Gastrocnemius medialis (tissue), 4 donors: Measurements from ENCODE around the gene FBXL13. TPM values are rescaled to one million over a fixed set of nuclear protein-coding genes. Genes with fewer than 3 reads are reported as not detected.
"Not testable (repeated sequence)": the region's sequence is repeated elsewhere in the genome, so short reads cannot be mapped to it uniquely, and the experiment has no call there.

Experiments
- ATAC-seq, 2 donors: fragments of 150-250 bp; one replicate each; pipeline ENCODE4 v1.9.1; 2016
- DNase-seq, 2 donors: peaks; one replicate each; pipeline ENCODE4 v3.0.0-alpha.2; 2019
- H3K27ac ChIP-seq, 4 donors: fragments of 200-600 bp; sonication (generic); 1 replicate in 1 of 4; 2 replicates in 3 of 4; pipeline ENCODE4 v1.5.1; 2016 to 2018; ENCODE audit warnings: mild to moderate bottlenecking in 2 of 4, moderate library complexity in 1 of 4
- H3K27me3 ChIP-seq, 3 donors: fragments of 200-600 bp; sonication (generic) in 2 of 3; 1 replicate in 1 of 3; 2 replicates in 2 of 3; pipeline versions ENCODE4 v1.5.1 to v1.6.0; 2016 to 2019; ENCODE audit warnings: mild to moderate bottlenecking in 1 of 3, moderate library complexity in 1 of 3
- H3K36me3 ChIP-seq, 2 donors: fragments of 200-600 bp; sonication (generic) in 1 of 2; one replicate each; pipeline ENCODE4 v1.5.1; 2017 to 2018
- H3K4me1 ChIP-seq, 2 donors: fragments of 200-600 bp; sonication (generic) in 1 of 2; one replicate each; pipeline ENCODE4 v1.5.1; 2016 to 2017; ENCODE audit warnings: mild to moderate bottlenecking in 2 of 2
- H3K4me3 ChIP-seq, 4 donors: fragments of 200-600 bp; sonication (generic) in 3 of 4; 1 replicate in 1 of 4; 2 replicates in 3 of 4; pipeline ENCODE4 v1.5.1; 2016 to 2019; ENCODE audit warnings: mild to moderate bottlenecking in 2 of 4
- H3K9me3 ChIP-seq, 3 donors: fragments of 200-600 bp; sonication (generic) in 2 of 3; 1 replicate in 1 of 3; 2 replicates in 2 of 3; pipeline ENCODE4 v1.5.1; 2016 to 2019
- POLR2A ChIP-seq, 2 donors: fragments of 450-650 bp; IDR thresholded peaks; one replicate each; pipeline ENCODE4 v1.6.1; 2017; ENCODE audit warnings: antibody characterized with exemption in 2 of 2, mild to moderate bottlenecking in 2 of 2, moderate library complexity in 2 of 2
- in situ Hi-C, 4 donors: fragments of 200-750 bp; cut with MboI; loops; one replicate each; pipeline versions ENCODE4 v1.15.0 to v1.8.0; 2017; ENCODE audit warnings: low sequenced_read_pairs in 4 of 4
- intact Hi-C: fragments of 100-400 bp; cut with DNase I; formaldehyde crosslinking; loops from one replicate; pipeline ENCODE4 v1.15.1; 2023; ENCODE audit warnings: low total_unique reads
- total RNA-seq, 4 donors: library from RNA; depleted of rRNA; stranded (reverse); fragments of >200 nt; gene quantifications; one replicate each; pipeline versions ENCODE4 v1.1.0 to v1.2.3, GENCODE V29; 2016
- TF ChIP-seq, protein P1 (sequence below), 5 experiments: fragments of 450-650 bp in 3 of 5; fragments of 200-600 bp in 2 of 5; sonication (generic) in 2 of 5; IDR thresholded peaks in 4 of 5; conservative IDR thresholded peaks in 1 of 5; 1 replicate in 4 of 5; 2 replicates in 1 of 5; pipeline ENCODE4 v1.5.1; 2016 to 2019; ENCODE audit warnings: antibody characterized with exemption in 5 of 5, mild to moderate bottlenecking in 3 of 5, moderate library complexity in 3 of 5

The FBXL13 gene
- total RNA-seq, 4 donors from 2014 or later, result 0.26 TPM; not detected in 3

GRCh38 chr7:102983602-102984001 lies 91.0 kb downstream of the FBXL13 start:
- Histone ChIP-seq H3K27ac (no peak overlapping the region), H3K36me3 (no peaks in the 10 kb centered on the region), H3K4me1 (no peaks in the 10 kb centered on the region), H3K27me3 (no peaks in the 10 kb centered on the region), H3K4me3 (no peak overlapping the region), H3K9me3 (no peaks in the 10 kb centered on the region)
- intact Hi-C loops (no loop called here), in situ Hi-C loops (no loop called here)
- ATAC-seq, result no peak
- DNase-seq, result no peak
- TF ChIP-seq, protein P1, sequence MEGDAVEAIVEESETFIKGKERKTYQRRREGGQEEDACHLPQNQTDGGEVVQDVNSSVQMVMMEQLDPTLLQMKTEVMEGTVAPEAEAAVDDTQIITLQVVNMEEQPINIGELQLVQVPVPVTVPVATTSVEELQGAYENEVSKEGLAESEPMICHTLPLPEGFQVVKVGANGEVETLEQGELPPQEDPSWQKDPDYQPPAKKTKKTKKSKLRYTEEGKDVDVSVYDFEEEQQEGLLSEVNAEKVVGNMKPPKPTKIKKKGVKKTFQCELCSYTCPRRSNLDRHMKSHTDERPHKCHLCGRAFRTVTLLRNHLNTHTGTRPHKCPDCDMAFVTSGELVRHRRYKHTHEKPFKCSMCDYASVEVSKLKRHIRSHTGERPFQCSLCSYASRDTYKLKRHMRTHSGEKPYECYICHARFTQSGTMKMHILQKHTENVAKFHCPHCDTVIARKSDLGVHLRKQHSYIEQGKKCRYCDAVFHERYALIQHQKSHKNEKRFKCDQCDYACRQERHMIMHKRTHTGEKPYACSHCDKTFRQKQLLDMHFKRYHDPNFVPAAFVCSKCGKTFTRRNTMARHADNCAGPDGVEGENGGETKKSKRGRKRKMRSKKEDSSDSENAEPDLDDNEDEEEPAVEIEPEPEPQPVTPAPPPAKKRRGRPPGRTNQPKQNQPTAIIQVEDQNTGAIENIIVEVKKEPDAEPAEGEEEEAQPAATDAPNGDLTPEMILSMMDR (IDR thresholded peaks at IDR 0.05 in 4 of 5, conservative IDR thresholded peaks at IDR 0.05 in 1 of 5), result no peak
- no peak for TF ChIP-seq POLR2A (IDR thresholded peaks at IDR 0.05)

DNA sequence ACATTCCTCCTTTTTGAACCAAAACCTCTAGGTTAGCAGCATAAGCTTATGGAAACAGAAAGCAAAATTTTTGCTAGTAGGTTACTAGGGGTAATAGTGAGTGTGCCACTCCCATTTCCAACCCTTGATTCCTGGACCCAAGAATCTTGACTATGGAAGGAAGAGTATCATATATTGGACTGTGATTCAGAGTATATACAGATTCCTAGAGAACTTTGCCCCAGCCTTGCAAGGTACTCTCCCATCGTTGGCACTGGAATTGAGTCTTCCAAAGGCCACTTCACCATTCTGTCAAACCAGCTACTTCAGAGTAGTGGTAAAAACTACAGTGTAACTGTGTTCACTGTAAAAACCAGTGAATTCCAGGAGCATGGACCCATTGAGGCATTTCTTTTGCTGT lies 92.4 kb downstream of the FBXL13 start:
- DNase-seq (no peak), ATAC-seq (no peak)
- Histone ChIP-seq H3K9me3 (no peaks in the 10 kb centered on the region), H3K4me1 (no peaks in the 10 kb centered on the region), H3K27ac (no peak overlapping the region), H3K4me3 (no peak overlapping the region), H3K36me3 (no peaks in the 10 kb centered on the region), H3K27me3 (no peaks in the 10 kb centered on the region)
- intact Hi-C loops (no loop called here), in situ Hi-C loops (no loop called here)
- TF ChIP-seq, protein P1 (IDR thresholded peaks at IDR 0.05 in 4 of 5, conservative IDR thresholded peaks at IDR 0.05 in 1 of 5), result no peak

DNA sequence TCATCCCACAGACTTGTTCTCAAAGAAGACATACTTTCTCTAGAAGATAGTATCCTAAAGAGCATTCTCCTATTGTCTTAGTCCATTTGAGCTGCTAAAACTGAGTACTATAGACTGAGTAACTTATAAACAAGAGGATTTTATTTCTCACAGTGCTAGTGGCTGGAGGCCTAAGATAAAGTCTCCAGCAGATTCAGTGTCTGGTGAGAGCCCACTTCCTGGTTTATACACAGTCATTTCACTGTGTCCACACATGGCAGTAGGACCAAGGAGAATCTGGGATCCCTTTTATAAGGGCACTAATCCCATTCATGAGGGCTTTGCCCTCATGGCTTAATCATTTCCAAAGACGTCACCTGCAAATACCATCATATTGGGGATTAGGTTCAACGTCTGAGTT lies 93.1 kb downstream of the FBXL13 start:
- no peaks in the 10 kb centered on the region for H3K27me3 ChIP-seq
- no peak for DNase-seq
- no peaks in the 10 kb centered on the region for H3K9me3 ChIP-seq
- no peak overlapping the region for H3K27ac ChIP-seq
- TF ChIP-seq, protein P1 (IDR thresholded peaks at IDR 0.05 in 4 of 5, conservative IDR thresholded peaks at IDR 0.05 in 1 of 5), result no peak
- no peak for TF ChIP-seq POLR2A (IDR thresholded peaks at IDR 0.05)
- in situ Hi-C loops (no loop called here), intact Hi-C loops (no loop called here)
- no peak overlapping the region for H3K4me3 ChIP-seq
- H3K4me1 ChIP-seq, result no peaks in the 10 kb centered on the region
- no peaks in the 10 kb centered on the region for H3K36me3 ChIP-seq
- no peak for ATAC-seq

DNA sequence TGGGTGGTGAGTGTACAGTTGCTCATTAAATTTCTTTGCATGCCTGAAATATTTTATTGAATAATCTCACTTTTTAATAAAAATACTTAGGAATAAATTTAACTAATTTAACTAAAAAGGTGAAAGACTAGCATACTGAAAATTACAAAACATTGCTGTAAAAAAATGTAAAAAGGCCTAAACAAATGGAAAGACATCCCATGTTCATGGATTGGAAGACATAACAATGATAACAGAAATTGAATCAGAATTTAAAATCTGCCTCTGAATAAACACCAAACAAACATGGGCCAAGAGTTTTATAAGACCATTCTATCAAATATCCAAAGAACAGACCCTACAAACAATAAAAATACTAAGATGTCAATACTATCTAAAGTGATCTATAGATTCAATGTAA lies 94.9 kb downstream of the FBXL13 start:
- Histone ChIP-seq H3K9me3 (no peaks in the 10 kb centered on the region), H3K36me3 (no peaks in the 10 kb centered on the region), H3K4me3 (no peak overlapping the region), H3K27ac (no peak overlapping the region), H3K27me3 (no peaks in the 10 kb centered on the region), H3K4me1 (no peaks in the 10 kb centered on the region)
- DNase-seq, result no peak
- in situ Hi-C loops, result no loop called here
- ATAC-seq, result no peak
- TF ChIP-seq, protein P1 (IDR thresholded peaks at IDR 0.05 in 4 of 5, conservative IDR thresholded peaks at IDR 0.05 in 1 of 5), result no peak
- no peak for TF ChIP-seq POLR2A (IDR thresholded peaks at IDR 0.05)
- intact Hi-C loops, result no loop called here

DNA sequence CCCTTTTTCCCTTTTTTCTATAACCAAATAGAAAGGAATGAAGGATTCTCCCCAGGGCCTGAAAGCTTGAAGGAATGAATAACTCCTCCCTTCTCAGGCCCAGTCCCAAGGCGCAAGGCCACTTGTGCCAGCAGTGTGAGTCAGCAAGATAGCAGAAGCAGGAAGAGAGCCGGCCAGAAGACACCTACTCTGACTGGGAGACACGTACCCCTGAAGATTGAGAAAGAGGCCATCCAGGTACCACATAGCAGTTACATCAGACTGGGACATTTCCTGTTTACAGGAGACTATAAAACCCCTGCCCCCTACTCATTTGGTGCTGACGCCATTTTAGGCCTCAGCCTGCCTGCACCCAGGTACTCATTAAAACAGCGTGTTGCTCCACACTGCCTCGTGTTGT lies 96.3 kb downstream of the FBXL13 start:
- intact Hi-C loops (no loop called here), in situ Hi-C loops (no loop called here)
- ATAC-seq, result no peak
- H3K27ac ChIP-seq, result no peak overlapping the region
- H3K4me1 ChIP-seq, result no peaks in the 10 kb centered on the region
- H3K36me3 ChIP-seq, result no peaks in the 10 kb centered on the region
- no peak for DNase-seq
- TF ChIP-seq, protein P1 (IDR thresholded peaks at IDR 0.05 in 4 of 5, conservative IDR thresholded peaks at IDR 0.05 in 1 of 5), result no peak
- TF ChIP-seq POLR2A (IDR thresholded peaks at IDR 0.05), result no peak
- H3K9me3 ChIP-seq, result no peaks in the 10 kb centered on the region
- H3K4me3 ChIP-seq, result no peak overlapping the region
- no peaks in the 10 kb centered on the region for H3K27me3 ChIP-seq

- DNase-seq, ATAC-seq, in situ Hi-C loops, H3K27me3 ChIP-seq, H3K27ac ChIP-seq, H3K4me3 ChIP-seq, H3K9me3 ChIP-seq, H3K4me1 ChIP-seq, intact Hi-C loops, H3K36me3 ChIP-seq: not testable (repeated sequence)
Measured at GRCh38 chr7:102977586-102977985, 97.0 kb downstream of the FBXL13 start.
